Measurements from ENCODE around the gene RPS29. TPM values are rescaled to one million over a fixed set of nuclear protein-coding genes. Genes with fewer than 3 reads are reported as not detected.
A peak's percentile ranks its signal among the peaks of the same experiment; 100 is the strongest.

Gene RPS29
- total and polyA plus RNA-seq, 2 of the 13 experiments (the other 11 are each of a cell fraction or from before 2014, with no cell fraction given), result 4,303 to 8,215 TPM

- TF ChIP-seq ZNF275 (CRISPR knock-in tag; IDR thresholded peaks at IDR 0.05; ENCODE audit: borderline replicate concordance) (0 out of 2 replicates have a peak, but pooled peaks have one; percentile 56), ZNF512B (CRISPR knock-in tag; IDR thresholded peaks at IDR 0.05; ENCODE audit: borderline replicate concordance) (peak; percentile 86; the same call in 1 of the 2 replicates), ZBTB7A (CRISPR knock-in tag; IDR thresholded peaks at IDR 0.05) (no peak; the same call in 1 of the 2 replicates), ZNF800 (CRISPR knock-in tag; IDR thresholded peaks at IDR 0.05) (peak; percentile 93), ZNF839 (CRISPR knock-in tag; IDR thresholded peaks at IDR 0.05; ENCODE audit: borderline replicate concordance) (no peak), CEBPG (CRISPR knock-in tag; IDR thresholded peaks at IDR 0.05) (peak; percentile 27), YEATS2 (CRISPR knock-in tag; IDR thresholded peaks at IDR 0.05; ENCODE audit: borderline replicate concordance) (peak; percentile 88), ATF2 (CRISPR knock-in tag; IDR thresholded peaks at IDR 0.05) (peak; percentile 67), CBX1 (IDR thresholded peaks at IDR 0.05; ENCODE audit: low read depth) (peak; percentile 69), GABPB1 (CRISPR knock-in tag; IDR thresholded peaks at IDR 0.05) (peak; percentile 86), ZNF264 (CRISPR knock-in tag; IDR thresholded peaks at IDR 0.05) (peak; percentile 71; the same call in 1 of the 2 replicates), NFKB2 (CRISPR knock-in tag; IDR thresholded peaks at IDR 0.05; ENCODE audit: borderline replicate concordance) (peak; percentile 92; the same call in 1 of the 2 replicates), THAP7 (CRISPR knock-in tag; IDR thresholded peaks at IDR 0.05) (peak; percentile 90; the same call in 1 of the 2 replicates)
Observed at GRCh38 chr14:49598485-49599300, 12.5 kb upstream of the RPS29 start, which contains the start of gene LRR1 (continued).
